Measurements from ENCODE around the gene GINS1.

The GINS1 gene

DNA sequence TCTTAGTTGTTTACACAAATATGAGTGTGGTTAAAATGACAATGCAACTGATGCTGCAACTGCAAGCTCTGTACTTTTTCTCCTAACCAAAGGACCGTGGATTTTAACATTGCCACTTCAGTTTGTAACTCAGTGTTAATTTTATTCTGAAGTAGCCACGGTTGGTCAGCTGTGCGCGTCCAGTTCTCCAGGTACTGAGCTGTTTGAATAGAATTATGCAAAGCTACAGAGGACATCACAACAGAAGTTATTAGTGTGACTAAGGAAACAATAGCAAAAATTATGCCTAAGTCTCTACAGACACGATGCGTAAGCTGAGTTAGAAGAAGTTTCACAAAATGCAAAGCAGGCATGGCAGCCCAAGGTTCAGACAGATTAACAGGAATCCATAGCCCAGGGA lies 12.5 kb upstream of the GINS1 start:
- Histone ChIP-seq H3K27ac (ENCODE audit: low read length) (no peak overlapping the region), H2AFZ (ENCODE audit: low read length) (no peak overlapping the region), H3K4me1 (ENCODE audit: low read length) (peaks cover 8% of the 10 kb centered on the region), H3K9me3 (replicated peaks; ENCODE audit: insufficient read depth, low read length) (no peaks in the 10 kb centered on the region), H4K20me1 (ENCODE audit: insufficient read depth, low read length) (no peaks in the 10 kb centered on the region), H3K4me2 (ENCODE audit: low read depth, low read length) (no peak overlapping the region), H3K9me2 (replicated peaks; ENCODE audit: insufficient read depth, low read length) (no peaks in the 10 kb centered on the region), H3F3A (ENCODE audit: insufficient read depth, low read length) (peaks cover 7% of the 10 kb centered on the region; the same call in 1 of the 2 replicates), H3K9ac (ENCODE audit: low read length) (no peak overlapping the region), H3K27me3 (replicated peaks; ENCODE audit: insufficient read depth, low read length) (no peaks in the 10 kb centered on the region), H3K4me3 (ENCODE audit: low read length) (no peak overlapping the region), H3K36me3 (replicated peaks; ENCODE audit: insufficient read depth, low read length) (no peaks in the 10 kb centered on the region), H3K79me2 (ENCODE audit: low read length) (peaks cover 4% of the 10 kb centered on the region)
- TF ChIP-seq EZH2 (optimal IDR thresholded peaks at IDR 0.05; ENCODE audit: low read depth, low read length), result no peak
- TF ChIP-seq, protein P1, sequence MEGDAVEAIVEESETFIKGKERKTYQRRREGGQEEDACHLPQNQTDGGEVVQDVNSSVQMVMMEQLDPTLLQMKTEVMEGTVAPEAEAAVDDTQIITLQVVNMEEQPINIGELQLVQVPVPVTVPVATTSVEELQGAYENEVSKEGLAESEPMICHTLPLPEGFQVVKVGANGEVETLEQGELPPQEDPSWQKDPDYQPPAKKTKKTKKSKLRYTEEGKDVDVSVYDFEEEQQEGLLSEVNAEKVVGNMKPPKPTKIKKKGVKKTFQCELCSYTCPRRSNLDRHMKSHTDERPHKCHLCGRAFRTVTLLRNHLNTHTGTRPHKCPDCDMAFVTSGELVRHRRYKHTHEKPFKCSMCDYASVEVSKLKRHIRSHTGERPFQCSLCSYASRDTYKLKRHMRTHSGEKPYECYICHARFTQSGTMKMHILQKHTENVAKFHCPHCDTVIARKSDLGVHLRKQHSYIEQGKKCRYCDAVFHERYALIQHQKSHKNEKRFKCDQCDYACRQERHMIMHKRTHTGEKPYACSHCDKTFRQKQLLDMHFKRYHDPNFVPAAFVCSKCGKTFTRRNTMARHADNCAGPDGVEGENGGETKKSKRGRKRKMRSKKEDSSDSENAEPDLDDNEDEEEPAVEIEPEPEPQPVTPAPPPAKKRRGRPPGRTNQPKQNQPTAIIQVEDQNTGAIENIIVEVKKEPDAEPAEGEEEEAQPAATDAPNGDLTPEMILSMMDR (IDR thresholded peaks at IDR 0.05; ENCODE audit: low read length), result no peak
- TF ChIP-seq EZH2phosphoT487 (IDR thresholded peaks at IDR 0.05; ENCODE audit: low read length), result no peak
- no peak for DNase-seq

DNA sequence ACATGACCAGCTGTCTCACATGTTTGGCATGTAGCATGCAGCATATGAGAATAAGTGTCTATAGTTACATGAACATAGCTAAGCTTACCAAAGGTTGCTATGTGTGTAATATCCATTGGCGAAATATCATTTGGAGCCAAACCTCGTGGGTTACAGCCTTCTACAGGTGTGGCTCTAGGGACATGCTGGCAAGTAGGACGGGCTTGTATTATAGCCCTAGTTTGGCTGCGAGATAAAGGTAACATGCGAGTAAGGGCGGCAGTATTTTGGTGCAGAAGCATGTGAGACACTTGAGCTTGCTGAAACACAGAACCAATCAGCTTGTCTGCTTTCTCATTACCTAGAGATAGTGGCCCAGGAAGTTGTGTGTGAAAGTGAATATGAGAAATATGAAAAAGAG lies 10.4 kb upstream of the GINS1 start:
- Histone ChIP-seq H3K4me3 (ENCODE audit: low read length) (no peak overlapping the region), H3K27ac (ENCODE audit: low read length) (no peak overlapping the region), H3K36me3 (replicated peaks; ENCODE audit: insufficient read depth, low read length) (no peaks in the 10 kb centered on the region), H3K27me3 (replicated peaks; ENCODE audit: insufficient read depth, low read length) (no peaks in the 10 kb centered on the region), H3K9ac (ENCODE audit: low read length) (no peak overlapping the region), H2AFZ (ENCODE audit: low read length) (no peak overlapping the region), H4K20me1 (ENCODE audit: insufficient read depth, low read length) (no peaks in the 10 kb centered on the region), H3K4me2 (ENCODE audit: low read depth, low read length) (no peak overlapping the region), H3K9me2 (replicated peaks; ENCODE audit: insufficient read depth, low read length) (no peaks in the 10 kb centered on the region), H3K79me2 (ENCODE audit: low read length) (no peaks in the 10 kb centered on the region), H3F3A (ENCODE audit: insufficient read depth, low read length) (no peaks in the 10 kb centered on the region), H3K9me3 (replicated peaks; ENCODE audit: insufficient read depth, low read length) (no peaks in the 10 kb centered on the region), H3K4me1 (ENCODE audit: low read length) (peaks cover 8% of the 10 kb centered on the region)
- TF ChIP-seq, protein P1 (IDR thresholded peaks at IDR 0.05; ENCODE audit: low read length), result no peak
- TF ChIP-seq EZH2 (optimal IDR thresholded peaks at IDR 0.05; ENCODE audit: low read depth, low read length) (no peak), EZH2phosphoT487 (IDR thresholded peaks at IDR 0.05; ENCODE audit: low read length) (no peak)
- DNase-seq, result no peak

DNA sequence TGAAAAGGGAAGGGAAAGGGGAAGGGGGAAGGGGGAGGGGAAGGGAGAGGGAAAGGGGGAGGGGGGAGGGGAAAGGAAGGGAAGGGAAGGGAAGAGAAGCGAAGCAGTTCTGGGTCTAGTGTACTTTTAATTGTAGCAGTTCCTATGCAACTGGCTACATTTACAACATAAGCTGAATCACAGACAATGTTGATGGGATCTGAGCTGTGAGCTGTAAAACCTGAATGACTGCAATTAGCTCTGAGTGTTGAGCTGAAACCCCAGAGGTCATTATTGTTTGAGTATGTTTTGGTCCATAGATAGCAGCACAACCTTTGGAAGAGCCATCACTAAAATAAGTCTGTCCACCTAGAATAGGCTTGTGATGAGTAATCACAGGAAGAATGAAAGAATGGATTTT lies 9.7 kb upstream of the GINS1 start:
- no peaks in the 10 kb centered on the region for H3K27me3 ChIP-seq (replicated peaks; ENCODE audit: insufficient read depth, low read length)
- no peaks in the 10 kb centered on the region for H3K79me2 ChIP-seq (ENCODE audit: low read length)
- no peaks in the 10 kb centered on the region for H3F3A ChIP-seq (ENCODE audit: insufficient read depth, low read length)
- no peak overlapping the region for H3K27ac ChIP-seq (ENCODE audit: low read length)
- H3K9me2 ChIP-seq (replicated peaks; ENCODE audit: insufficient read depth, low read length), result no peaks in the 10 kb centered on the region
- H3K9me3 ChIP-seq (replicated peaks; ENCODE audit: insufficient read depth, low read length), result no peaks in the 10 kb centered on the region
- H2AFZ ChIP-seq (ENCODE audit: low read length), result no peak overlapping the region
- no peak for DNase-seq
- no peak overlapping the region for H3K4me2 ChIP-seq (ENCODE audit: low read depth, low read length)
- TF ChIP-seq, protein P1 (IDR thresholded peaks at IDR 0.05; ENCODE audit: low read length), result no peak
- TF ChIP-seq EZH2 (optimal IDR thresholded peaks at IDR 0.05; ENCODE audit: low read depth, low read length) (no peak), EZH2phosphoT487 (IDR thresholded peaks at IDR 0.05; ENCODE audit: low read length) (no peak)
- peaks cover 8% of the 10 kb centered on the region for H3K4me1 ChIP-seq (ENCODE audit: low read length)
- H4K20me1 ChIP-seq (ENCODE audit: insufficient read depth, low read length), result no peaks in the 10 kb centered on the region
- H3K36me3 ChIP-seq (replicated peaks; ENCODE audit: insufficient read depth, low read length), result no peaks in the 10 kb centered on the region
- no peak overlapping the region for H3K9ac ChIP-seq (ENCODE audit: low read length)
- H3K4me3 ChIP-seq (ENCODE audit: low read length), result no peak overlapping the region
